Neural cell (in vitro differentiated cells): ENCODE results near the gene CLDN24. TPM values are rescaled to one million over a fixed set of nuclear protein-coding genes. Genes with fewer than 3 reads are reported as not detected.

ENCODE experiments used
- H2AFZ ChIP-seq: fragments of 200-600, 300-800 bp; sonication (generic), shearing (Covaris generic); 2 replicates; pipeline ENCODE4 v1.6.0; 2014; ENCODE audit warnings: low read depth, mild to moderate bottlenecking, antibody characterized with exemption, low read length, moderate library complexity
- H3F3A ChIP-seq: fragments of 200-600 bp; shearing (Covaris generic); 2 replicates; pipeline ENCODE4 v1.6.1; 2016; ENCODE audit warnings: mild to moderate bottlenecking, moderate library complexity, mixed read lengths, antibody characterized with exemption, low read length; ENCODE audit not compliant: insufficient read depth, poor library complexity, severe bottlenecking
- H3K27ac ChIP-seq: fragments of 200-600, 300-800 bp; sonication (generic), shearing (Covaris generic); 2 replicates; pipeline ENCODE4 v1.5.1; 2014; ENCODE audit warnings: mild to moderate bottlenecking, low read length, moderate library complexity
- H3K27me3 ChIP-seq: fragments of 300-800, 200-600 bp; sonication (generic), shearing (Covaris generic); 2 replicates; pipeline ENCODE4 v1.6.0; 2014; ENCODE audit warnings: mild to moderate bottlenecking, low read depth, low read length, moderate library complexity; ENCODE audit not compliant: insufficient read depth
- H3K36me3 ChIP-seq: fragments of 300-800, 200-600 bp; sonication (generic), shearing (Covaris generic); 2 replicates; pipeline ENCODE4 v1.5.1; 2014; ENCODE audit warnings: mild to moderate bottlenecking, antibody characterized with exemption, low read length, moderate library complexity; ENCODE audit not compliant: insufficient read depth
- H3K4me2 ChIP-seq: fragments of 300-800, 200-600 bp; sonication (generic), shearing (Covaris generic); 2 replicates; pipeline ENCODE4 v1.6.0; 2014; ENCODE audit warnings: mild to moderate bottlenecking, low read length
- H3K4me3 ChIP-seq: fragments of 300-800, 200-600 bp; sonication (generic), shearing (Covaris generic); 2 replicates; pipeline ENCODE4 v1.5.1; 2014; ENCODE audit warnings: mild to moderate bottlenecking, low read length, moderate library complexity
- H3K79me2 ChIP-seq: fragments of 200-600 bp; shearing (Covaris generic); replicated peaks from 2 replicates; pipeline ENCODE4 v1.6.0; 2014; ENCODE audit warnings: mild to moderate bottlenecking, low read length, moderate library complexity; ENCODE audit not compliant: insufficient read depth
- H3K9ac ChIP-seq: fragments of 300-800, 200-600 bp; sonication (generic), shearing (Covaris generic); 2 replicates; pipeline ENCODE4 v1.6.1; 2016; ENCODE audit warnings: mild to moderate bottlenecking, low read length, mixed read lengths
- H3K9me2 ChIP-seq: fragments of 200-600 bp; shearing (Covaris generic); 2 replicates; pipeline ENCODE4 v1.6.1; 2016; ENCODE audit warnings: mild to moderate bottlenecking, low read length, mixed read lengths; ENCODE audit not compliant: insufficient read depth
- H3K9me3 ChIP-seq: fragments of 200-600, 300-800 bp; sonication (generic), shearing (Covaris generic); 2 replicates; pipeline ENCODE4 v1.6.1; 2016; ENCODE audit warnings: mild to moderate bottlenecking, mixed run types, low read length, moderate library complexity, mixed read lengths
- H4K20me1 ChIP-seq: fragments of 200-600 bp; shearing (Covaris generic); 2 replicates; pipeline ENCODE4 v1.6.1; 2016; ENCODE audit warnings: mild to moderate bottlenecking, mixed run types; ENCODE audit not compliant: insufficient read depth
- EP300 ChIP-seq: fragments of 450-650 bp; conservative IDR thresholded peaks from 2 replicates; pipeline ENCODE4 v1.6.1; 2014; ENCODE audit warnings: antibody characterized with exemption, mild to moderate bottlenecking, moderate library complexity; ENCODE audit not compliant: poor library complexity, severe bottlenecking
- EZH2 ChIP-seq: fragments of 200-600, 300-800 bp; shearing (Covaris generic), sonication (generic); IDR thresholded peaks from 2 replicates; pipeline ENCODE4 v1.6.1; 2014; ENCODE audit warnings: antibody characterized with exemption, low read length, borderline replicate concordance, mild to moderate bottlenecking; ENCODE audit not compliant: insufficient read depth, poor library complexity, severe bottlenecking
- MXI1 ChIP-seq: fragments of 450-650 bp; conservative IDR thresholded peaks from 2 replicates; pipeline ENCODE4 v1.6.1; 2014; ENCODE audit warnings: antibody characterized with exemption, mild to moderate bottlenecking; ENCODE audit not compliant: poor library complexity, severe bottlenecking
- POLR2AphosphoS5 ChIP-seq: IDR thresholded peaks from 2 replicates; pipeline ENCODE4 v1.6.1; 2012
- RAD21 ChIP-seq: fragments of 450-650 bp; conservative IDR thresholded peaks from 2 replicates; pipeline ENCODE4 v1.6.1; 2014; ENCODE audit warnings: antibody characterized with exemption, mild to moderate bottlenecking, moderate library complexity
- REST ChIP-seq: IDR thresholded peaks from 2 replicates; pipeline ENCODE4 v1.6.1; 2012; ENCODE audit warnings: borderline replicate concordance
- SMC3 ChIP-seq: fragments of 450-650 bp; conservative IDR thresholded peaks from 2 replicates; pipeline ENCODE4 v1.6.1; 2014; ENCODE audit warnings: antibody characterized with exemption, mild to moderate bottlenecking, moderate library complexity; ENCODE audit not compliant: poor library complexity
- TAF1 ChIP-seq: IDR thresholded peaks from 2 replicates; pipeline ENCODE4 v1.6.1; 2012; ENCODE audit warnings: low read depth
- polyA plus RNA-seq: library from polyadenylated mRNA; depleted of rRNA; stranded (reverse); fragments of >200 nt; gene quantifications from 2 replicates; pipeline ENCODE4 v1.2.3, GENCODE V29; 2014
- TF ChIP-seq, protein P1 (sequence below): fragments of 450-650 bp; IDR thresholded peaks from 2 replicates; pipeline ENCODE4 v1.5.1; 2014; ENCODE audit warnings: antibody characterized with exemption, mild to moderate bottlenecking, moderate library complexity; ENCODE audit not compliant: poor library complexity, severe bottlenecking

The CLDN24 gene
- polyA plus RNA-seq, 1 donor from 2014 or later, result not detected

- no peaks in the 10 kb centered on the region for H3K79me2 ChIP-seq
- H4K20me1 ChIP-seq, result no peaks in the 10 kb centered on the region
- H3K36me3 ChIP-seq, result no peaks in the 10 kb centered on the region
- no peak overlapping the region for H3K27ac ChIP-seq
- no peaks in the 10 kb centered on the region for H3K27me3 ChIP-seq
- H3K4me2 ChIP-seq, result no peak overlapping the region
- H3K9me2 ChIP-seq, result no peaks in the 10 kb centered on the region
- H3K9me3 ChIP-seq, result no peaks in the 10 kb centered on the region
- no peaks in the 10 kb centered on the region for H3F3A ChIP-seq
- no peak overlapping the region for H3K4me3 ChIP-seq
- H2AFZ ChIP-seq, result no peak overlapping the region
- TF ChIP-seq MXI1, result no peak
- TF ChIP-seq, protein P1, sequence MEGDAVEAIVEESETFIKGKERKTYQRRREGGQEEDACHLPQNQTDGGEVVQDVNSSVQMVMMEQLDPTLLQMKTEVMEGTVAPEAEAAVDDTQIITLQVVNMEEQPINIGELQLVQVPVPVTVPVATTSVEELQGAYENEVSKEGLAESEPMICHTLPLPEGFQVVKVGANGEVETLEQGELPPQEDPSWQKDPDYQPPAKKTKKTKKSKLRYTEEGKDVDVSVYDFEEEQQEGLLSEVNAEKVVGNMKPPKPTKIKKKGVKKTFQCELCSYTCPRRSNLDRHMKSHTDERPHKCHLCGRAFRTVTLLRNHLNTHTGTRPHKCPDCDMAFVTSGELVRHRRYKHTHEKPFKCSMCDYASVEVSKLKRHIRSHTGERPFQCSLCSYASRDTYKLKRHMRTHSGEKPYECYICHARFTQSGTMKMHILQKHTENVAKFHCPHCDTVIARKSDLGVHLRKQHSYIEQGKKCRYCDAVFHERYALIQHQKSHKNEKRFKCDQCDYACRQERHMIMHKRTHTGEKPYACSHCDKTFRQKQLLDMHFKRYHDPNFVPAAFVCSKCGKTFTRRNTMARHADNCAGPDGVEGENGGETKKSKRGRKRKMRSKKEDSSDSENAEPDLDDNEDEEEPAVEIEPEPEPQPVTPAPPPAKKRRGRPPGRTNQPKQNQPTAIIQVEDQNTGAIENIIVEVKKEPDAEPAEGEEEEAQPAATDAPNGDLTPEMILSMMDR, result no peak
- no peak for TF ChIP-seq REST
- no peak for TF ChIP-seq EZH2
- TF ChIP-seq SMC3, result no peak
- TF ChIP-seq TAF1, result no peak
- TF ChIP-seq POLR2AphosphoS5, result no peak
- TF ChIP-seq RAD21, result no peak
- no peak for TF ChIP-seq EP300
- no peak overlapping the region for H3K9ac ChIP-seq
Measured at GRCh38 chr4:183349673-183350072, 27.4 kb upstream of the CLDN24 start.

DNA sequence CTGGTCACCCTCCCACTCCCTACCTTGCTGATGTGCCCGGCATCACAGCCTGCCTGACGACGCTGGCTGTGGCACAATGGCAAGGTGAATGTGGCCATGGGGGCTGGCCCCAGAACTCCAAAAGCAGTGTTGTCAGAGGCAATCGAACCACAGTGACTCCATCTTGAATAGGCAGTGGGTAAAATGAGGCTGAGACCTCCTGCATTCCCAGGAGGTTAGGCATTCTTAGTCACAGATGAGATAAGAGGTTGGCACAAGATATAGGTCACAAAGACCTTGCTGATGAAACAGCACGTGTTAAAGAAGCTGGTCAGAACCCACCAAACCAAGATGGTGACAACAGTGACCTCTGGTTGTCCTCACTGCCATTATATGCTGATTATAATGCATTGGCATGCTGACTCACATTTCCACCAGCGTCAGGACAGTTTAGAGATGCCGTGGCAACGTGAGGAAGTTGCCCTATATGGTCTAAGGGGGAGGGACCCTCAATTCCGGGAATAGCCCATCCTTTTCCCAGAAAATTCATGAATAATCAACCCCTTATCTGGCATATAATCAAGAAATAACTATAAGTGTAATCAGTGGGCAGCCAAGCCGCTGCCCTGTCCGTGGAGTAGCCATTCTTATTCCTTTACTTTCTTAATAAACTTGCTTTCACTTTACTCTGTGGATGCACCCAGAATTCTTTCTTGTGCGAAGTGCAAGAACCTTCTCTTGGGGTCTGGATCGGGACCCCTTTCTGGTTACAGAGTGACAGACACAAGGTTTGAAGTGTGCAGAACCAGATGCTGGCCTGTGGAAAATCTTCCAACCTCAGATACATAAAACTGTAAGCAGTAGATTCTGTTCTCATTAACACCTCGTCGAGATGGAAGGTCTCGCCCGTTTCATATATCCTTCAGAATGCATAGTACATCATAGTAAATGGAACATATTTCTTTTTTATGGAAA, 26.8 kb upstream of the CLDN24 start:
- Histone ChIP-seq H3F3A (no peaks in the 10 kb centered on the region), H3K27ac (no peak overlapping the region), H4K20me1 (no peaks in the 10 kb centered on the region), H3K9ac (no peak overlapping the region), H3K27me3 (no peaks in the 10 kb centered on the region), H3K4me3 (no peak overlapping the region), H3K9me3 (no peaks in the 10 kb centered on the region), H3K9me2 (no peaks in the 10 kb centered on the region), H3K4me2 (no peak overlapping the region), H2AFZ (no peak overlapping the region), H3K79me2 (no peaks in the 10 kb centered on the region), H3K36me3 (no peaks in the 10 kb centered on the region)
- TF ChIP-seq RAD21 (no peak), POLR2AphosphoS5 (no peak), SMC3 (no peak), EZH2 (no peak), TAF1 (no peak), REST (no peak), EP300 (no peak), MXI1 (no peak)
- TF ChIP-seq, protein P1, result no peak
